ENCODE data around the gene FMC1.
"Not testable (repeated sequence)": the region's sequence is repeated elsewhere in the genome, so short reads cannot be mapped to it uniquely, and the experiment has no call there.

FMC1 gene

GRCh38 chr7:139340037-139340807, 915 bp upstream of the FMC1 start:
- in situ Hi-C loops (cut with HindIII; ENCODE audit: low sequenced_read_pairs) = no loop called here

GRCh38 chr7:139340808-139341057, 404 bp upstream of the FMC1 start:
- in situ Hi-C loops (cut with HindIII; ENCODE audit: low sequenced_read_pairs) = no loop called here

DNA sequence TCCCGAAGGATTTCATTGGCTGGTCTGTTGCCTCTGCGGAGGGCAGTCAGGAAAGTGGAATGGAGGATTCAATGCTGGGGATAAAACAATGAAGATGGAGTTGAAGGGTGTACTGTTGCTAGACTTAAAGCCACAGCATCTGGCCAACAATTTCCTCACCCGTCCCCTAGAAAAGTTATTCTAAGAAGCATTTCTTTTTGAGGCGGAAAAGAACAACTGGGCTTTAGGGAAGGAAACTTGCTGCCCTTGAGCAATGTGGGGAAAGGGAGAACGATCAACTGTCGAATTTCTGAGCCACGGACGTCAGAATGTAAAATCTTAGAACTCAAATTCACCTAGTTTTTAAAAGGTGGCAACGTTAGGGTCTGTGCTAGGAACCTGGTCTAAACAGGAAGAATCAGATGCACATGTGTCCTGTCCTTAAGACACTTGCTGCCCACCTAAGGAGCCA, 664 bp downstream of the FMC1 start:
- in situ Hi-C loops (cut with HindIII; ENCODE audit: low sequenced_read_pairs) = no loop called here

DNA sequence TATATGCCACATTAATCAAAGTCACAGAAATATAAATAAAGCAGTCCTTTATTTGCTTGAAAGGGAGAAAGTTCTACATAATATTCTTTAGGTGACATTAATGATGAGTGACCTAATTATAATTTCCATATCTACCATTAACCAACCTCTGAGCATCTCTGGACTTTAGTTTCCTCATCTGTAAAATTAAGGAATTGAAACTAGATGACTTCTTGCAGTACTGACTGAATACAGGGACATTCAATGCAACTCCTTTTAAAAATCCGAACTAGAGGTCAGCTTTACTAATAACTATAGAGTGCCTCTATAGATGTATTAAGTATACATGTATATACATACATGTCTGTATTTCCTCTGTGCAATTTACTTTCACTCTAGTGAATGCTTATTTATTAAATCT, 3.9 kb downstream of the FMC1 start:
- in situ Hi-C loops (cut with HindIII; ENCODE audit: low sequenced_read_pairs) = no loop called here

GRCh38 chr7:139351027-139351426, 9.9 kb downstream of the FMC1 start:
- in situ Hi-C loops (cut with HindIII; ENCODE audit: low sequenced_read_pairs) = no loop called here

GRCh38 chr7:139354729-139355128, 13.6 kb downstream of the FMC1 start:
- in situ Hi-C loops (cut with HindIII; ENCODE audit: low sequenced_read_pairs) = no loop called here

GRCh38 chr7:139355320-139355719, 14.2 kb downstream of the FMC1 start:
- in situ Hi-C loops (cut with HindIII; ENCODE audit: low sequenced_read_pairs) = no loop called here

DNA sequence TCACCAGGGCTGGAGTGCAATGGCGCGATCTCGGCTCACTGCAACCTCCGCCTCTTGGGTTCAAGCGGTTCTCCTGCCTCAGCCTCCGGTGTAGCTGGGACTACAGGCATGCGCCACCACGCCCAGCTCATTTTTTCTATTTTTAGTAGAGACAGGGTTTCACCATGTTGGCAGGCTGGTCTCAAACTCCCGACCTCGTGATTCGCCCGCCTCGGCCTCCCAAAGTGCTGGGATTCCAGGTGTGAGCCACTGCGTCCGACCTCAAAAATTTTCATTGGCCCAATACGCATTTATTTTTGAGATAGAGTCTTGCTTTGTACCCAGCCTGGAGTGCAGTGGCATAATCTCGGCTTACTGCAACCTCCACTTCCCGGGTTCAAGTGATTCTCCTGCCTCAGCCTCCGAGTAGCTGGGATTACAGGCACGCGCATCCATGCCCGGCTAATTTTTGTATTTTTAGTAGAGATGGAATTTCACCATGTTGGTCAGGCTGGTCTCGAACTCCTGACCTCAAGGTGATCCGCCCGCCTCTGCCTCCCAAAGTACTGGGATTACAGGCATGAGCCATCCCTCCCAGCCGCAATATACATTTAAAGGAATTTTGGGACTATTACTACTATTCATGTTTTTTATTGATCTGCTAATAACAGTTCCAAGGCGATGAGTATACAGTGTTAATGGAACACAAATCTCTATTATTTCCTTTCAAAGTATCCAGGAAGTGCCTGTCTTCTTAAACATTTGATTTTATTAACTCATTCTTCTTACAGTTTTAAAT, 16.8 kb downstream of the FMC1 start:
- in situ Hi-C loops (cut with HindIII; ENCODE audit: low sequenced_read_pairs) = not testable (repeated sequence)

GRCh38 chr7:139358541-139359365, 17.6 kb downstream of the FMC1 start:
- in situ Hi-C loops (cut with HindIII; ENCODE audit: low sequenced_read_pairs) = no loop called here

DNA sequence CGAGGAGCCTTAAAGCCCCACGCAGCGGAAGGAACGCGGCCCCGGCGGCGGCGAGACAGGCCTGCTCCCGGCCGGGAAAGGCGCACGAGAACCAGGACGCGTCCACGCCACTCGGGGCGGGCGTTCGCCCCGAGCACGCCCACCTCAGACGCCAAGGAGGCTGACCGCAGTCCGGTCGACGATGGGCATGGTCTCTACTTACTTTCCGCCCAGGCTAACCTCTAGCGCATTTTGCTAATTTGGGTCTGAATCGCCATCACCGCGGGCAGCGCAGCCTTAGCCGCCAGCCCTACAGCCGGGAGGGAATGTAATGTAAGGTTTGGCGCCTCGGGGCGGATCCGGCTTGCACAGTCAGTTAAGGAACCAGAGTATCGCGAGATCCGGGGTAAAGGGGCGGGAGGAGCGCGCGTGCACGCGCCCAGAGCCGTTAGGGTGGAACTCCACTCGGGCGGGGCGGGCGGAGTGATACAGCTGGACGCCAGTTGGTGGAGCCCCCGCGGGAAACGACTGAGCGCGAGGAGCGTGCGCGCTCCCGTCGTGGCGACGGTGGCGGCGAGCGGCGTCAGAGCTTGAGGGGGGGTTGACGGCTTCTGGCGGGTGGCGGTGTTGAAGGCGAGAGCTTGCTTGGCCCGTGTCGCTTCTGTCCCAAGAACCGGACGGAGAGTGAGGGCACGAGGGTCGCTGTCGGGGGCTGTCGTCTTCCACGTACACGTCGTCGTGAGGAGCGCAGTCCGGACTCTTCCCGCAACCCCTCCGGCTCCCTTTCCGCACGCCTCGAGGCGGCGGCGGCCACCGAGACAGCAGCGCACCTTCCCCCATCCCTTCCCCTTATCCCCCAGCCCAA, 18.5 kb downstream of the FMC1 start, which contains the start of gene LUC7L2:
LUC7L2 (plus strand) TSS at position 529 of the 844 bp plus-strand sequence. CDS start 368 bp downstream, outside the sequence.
- in situ Hi-C loops (cut with HindIII; ENCODE audit: low sequenced_read_pairs) = no loop called here

DNA sequence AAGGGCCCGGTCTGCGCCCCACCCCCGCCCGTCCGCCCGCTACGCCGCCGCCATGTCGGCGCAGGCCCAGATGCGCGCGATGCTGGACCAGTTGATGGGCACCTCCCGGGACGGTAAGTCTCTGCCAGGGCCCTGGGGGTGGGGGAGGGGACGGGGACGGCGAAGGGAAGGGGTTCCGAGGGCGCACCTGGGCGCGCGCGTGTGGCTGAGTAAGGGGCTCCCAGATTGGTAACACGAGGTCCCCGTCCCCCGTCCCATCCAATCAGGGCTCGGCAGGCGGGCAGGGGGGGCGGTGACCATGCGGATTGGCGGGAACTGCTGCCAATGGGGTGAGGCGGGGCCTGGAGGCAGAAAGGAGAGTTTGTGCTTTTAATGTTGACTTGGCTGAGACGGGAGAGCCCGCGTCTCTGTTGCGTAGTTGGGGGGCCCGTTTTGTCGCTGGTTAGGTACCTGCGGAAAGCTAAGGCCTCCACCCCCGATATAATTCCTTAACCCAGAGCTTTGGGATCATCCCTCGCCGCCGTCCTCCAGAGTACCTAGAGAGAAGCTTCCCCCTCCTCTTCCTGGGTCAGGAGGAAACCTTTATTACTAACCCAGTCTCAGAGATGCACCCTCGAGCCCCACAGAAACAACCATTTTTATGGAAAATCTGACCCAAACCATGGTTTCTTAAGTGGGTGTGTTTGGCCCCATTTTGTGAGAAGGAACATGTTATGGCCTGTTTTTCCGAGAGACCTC, 19.2 kb downstream of the FMC1 start:
- in situ Hi-C loops (cut with HindIII; ENCODE audit: low sequenced_read_pairs) = no loop called here

GRCh38 chr7:139360948-139361307, 19.8 kb downstream of the FMC1 start:
- in situ Hi-C loops (cut with HindIII; ENCODE audit: low sequenced_read_pairs) = no loop called here

GRCh38 chr7:139361523-139361922, 20.4 kb downstream of the FMC1 start:
- in situ Hi-C loops (cut with HindIII; ENCODE audit: low sequenced_read_pairs) = no loop called here

DNA sequence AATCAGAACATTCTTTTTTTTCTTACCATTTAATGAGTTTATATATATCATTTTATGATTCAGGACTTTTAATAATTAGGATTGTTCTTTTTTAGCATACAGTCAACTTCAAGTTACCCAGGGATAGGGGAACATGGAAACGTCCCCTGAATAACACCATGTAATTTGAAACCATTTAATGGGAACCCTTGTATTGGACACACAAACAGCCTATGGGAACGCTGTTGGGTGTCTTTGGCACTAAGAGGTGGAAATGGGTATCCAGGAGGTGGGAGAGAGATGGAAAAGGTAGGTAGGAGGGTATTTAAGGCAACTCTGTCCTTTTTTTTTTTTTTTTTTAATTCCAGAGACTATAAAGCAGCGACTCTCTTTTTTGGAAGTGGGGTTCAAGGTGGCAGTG, 21.2 kb downstream of the FMC1 start:
- in situ Hi-C loops (cut with HindIII; ENCODE audit: low sequenced_read_pairs) = no loop called here

- in situ Hi-C loops (cut with HindIII; ENCODE audit: low sequenced_read_pairs) = no loop called here
Observed at GRCh38 chr7:139362981-139363380, 21.8 kb downstream of the FMC1 start.

DNA sequence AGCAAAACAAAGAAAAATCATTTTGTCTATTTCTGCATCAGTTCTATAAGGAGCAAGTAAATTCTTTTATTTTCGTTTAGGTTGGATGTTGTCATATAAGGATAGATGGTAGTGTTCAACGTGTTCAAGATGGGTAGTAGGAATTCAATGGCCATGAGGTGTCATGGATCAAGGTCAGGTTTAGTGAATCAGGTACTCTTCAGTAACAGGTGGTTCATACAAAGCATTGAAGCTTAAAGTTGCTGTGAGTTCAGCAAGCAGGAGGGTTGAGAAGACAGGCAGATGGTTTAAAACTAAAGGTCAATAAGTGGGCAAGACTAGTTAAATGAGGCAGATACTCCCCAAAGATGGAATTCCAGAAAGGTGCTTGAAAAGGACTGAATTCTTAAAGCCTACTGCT, 24.2 kb downstream of the FMC1 start:
- in situ Hi-C loops (cut with HindIII; ENCODE audit: low sequenced_read_pairs) = no loop called here

GRCh38 chr7:139366400-139366799, 25.3 kb downstream of the FMC1 start:
- in situ Hi-C loops (cut with HindIII; ENCODE audit: low sequenced_read_pairs) = no loop called here

DNA sequence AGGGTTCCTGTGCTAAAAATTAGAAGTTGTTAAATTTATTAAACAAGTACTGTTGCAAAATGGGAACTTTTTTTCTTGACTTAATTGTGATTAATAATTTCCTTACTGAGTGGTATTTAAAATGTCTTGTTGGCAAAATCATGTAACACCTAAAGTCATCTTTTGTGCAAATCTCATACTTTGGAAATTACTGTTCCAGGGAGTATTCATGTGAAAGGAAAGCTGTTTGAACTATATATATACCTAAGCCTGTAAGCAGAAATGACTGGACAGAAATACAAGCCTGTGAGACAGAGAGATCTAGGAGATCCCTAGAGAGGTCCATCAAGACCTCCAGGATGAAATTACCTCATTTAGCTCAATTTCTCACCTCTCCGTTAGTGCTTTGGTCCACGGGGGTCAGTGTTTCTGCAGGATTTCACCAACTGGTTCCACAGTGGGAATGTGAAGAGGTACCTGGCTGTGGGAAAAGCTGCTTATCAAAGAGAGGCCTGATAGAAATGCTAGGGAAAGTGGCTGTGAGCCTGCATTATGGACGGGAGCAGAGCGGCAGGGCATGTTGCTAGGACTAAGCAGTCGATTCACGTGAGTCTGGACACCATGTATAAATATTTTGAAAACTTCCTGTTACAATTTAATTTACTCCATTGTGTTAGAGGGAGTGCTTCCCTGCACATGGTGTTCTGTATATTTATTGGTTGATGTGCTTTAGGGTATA, 26.5 kb downstream of the FMC1 start:
- in situ Hi-C loops (cut with HindIII; ENCODE audit: low sequenced_read_pairs) = no loop called here

GRCh38 chr7:139370301-139370942, 29.3 kb downstream of the FMC1 start:
- in situ Hi-C loops (cut with HindIII; ENCODE audit: low sequenced_read_pairs) = no loop called here
